Karpas-422 (cell line): ENCODE measurements around the gene CRNKL1. TPM values are rescaled to one million over a fixed set of nuclear protein-coding genes. Genes with fewer than 3 reads are reported as not detected.

ENCODE experiments used
- DNase-seq: peaks from one replicate; pipeline ENCODE4 v3.0.0-alpha.2; 2015
- H2AFZ ChIP-seq: fragments of 200-600 bp; sonication (generic); 2 replicates; pipeline ENCODE4 v1.6.1; 2014; ENCODE audit warnings: antibody characterized with exemption, low read length, mixed read lengths
- H3K27ac ChIP-seq: fragments of 200-600 bp; sonication (generic); 2 replicates; pipeline ENCODE4 v1.5.1; 2014; ENCODE audit warnings: mild to moderate bottlenecking, low read length, moderate library complexity
- H3K27me3 ChIP-seq: fragments of 200-600 bp; sonication (generic); 2 replicates; pipeline ENCODE4 v1.6.1; 2014; ENCODE audit warnings: low read length, mixed read lengths
- H3K36me3 ChIP-seq: fragments of 200-600 bp; sonication (generic); 2 replicates; pipeline ENCODE4 v1.6.1; 2014; ENCODE audit warnings: low read length, mixed read lengths; ENCODE audit not compliant: insufficient read depth
- H3K4me1 ChIP-seq: fragments of 200-600 bp; sonication (generic); 2 replicates; pipeline ENCODE4 v1.6.1; 2014; ENCODE audit warnings: mild to moderate bottlenecking, low read length, mixed read lengths
- H3K4me2 ChIP-seq: fragments of 200-600 bp; sonication (generic); 2 replicates; pipeline ENCODE4 v1.6.1; 2014; ENCODE audit warnings: low read length, low read depth, mild to moderate bottlenecking; ENCODE audit not compliant: poor library complexity, severe bottlenecking
- H3K4me3 ChIP-seq: fragments of 200-600 bp; sonication (generic); 2 replicates; pipeline ENCODE4 v1.5.1; 2014; ENCODE audit warnings: mild to moderate bottlenecking, antibody characterized with exemption, low read length, mixed read lengths
- H3K79me2 ChIP-seq: fragments of 200-600 bp; sonication (generic); 2 replicates; pipeline ENCODE4 v1.6.1; 2014; ENCODE audit warnings: mild to moderate bottlenecking, low read length, mixed read lengths
- H3K9ac ChIP-seq: fragments of 200-600 bp; sonication (generic); 2 replicates; pipeline ENCODE4 v1.6.0; 2014; ENCODE audit warnings: low read length
- H3K9me2 ChIP-seq: fragments of 200-600 bp; sonication (generic), shearing (Covaris generic); replicated peaks from 2 replicates; pipeline ENCODE4 v1.6.0; 2014; ENCODE audit warnings: mild to moderate bottlenecking, low read length, moderate library complexity; ENCODE audit not compliant: insufficient read depth
- H3K9me3 ChIP-seq: fragments of 300-700, 200-600 bp; sonication (generic); 2 replicates; pipeline ENCODE4 v1.6.1; 2014; ENCODE audit warnings: low read length, mixed read lengths
- H4K20me1 ChIP-seq: fragments of 200-600 bp; sonication (generic); 2 replicates; pipeline ENCODE4 v1.6.1; 2014; ENCODE audit warnings: mild to moderate bottlenecking, antibody characterized with exemption, low read length, low read depth; ENCODE audit not compliant: insufficient read depth
- total RNA-seq: library from RNA; depleted of rRNA; stranded (reverse); fragments of >200 nt; shearing (Covaris generic); gene quantifications from 2 replicates; pipeline ENCODE4 v1.2.3, GENCODE V29; 2014; ENCODE audit warnings: low replicate concordance

CRNKL1 gene
- total RNA-seq, 1 experiment from 2014 or later, result 18.4 TPM

DNA sequence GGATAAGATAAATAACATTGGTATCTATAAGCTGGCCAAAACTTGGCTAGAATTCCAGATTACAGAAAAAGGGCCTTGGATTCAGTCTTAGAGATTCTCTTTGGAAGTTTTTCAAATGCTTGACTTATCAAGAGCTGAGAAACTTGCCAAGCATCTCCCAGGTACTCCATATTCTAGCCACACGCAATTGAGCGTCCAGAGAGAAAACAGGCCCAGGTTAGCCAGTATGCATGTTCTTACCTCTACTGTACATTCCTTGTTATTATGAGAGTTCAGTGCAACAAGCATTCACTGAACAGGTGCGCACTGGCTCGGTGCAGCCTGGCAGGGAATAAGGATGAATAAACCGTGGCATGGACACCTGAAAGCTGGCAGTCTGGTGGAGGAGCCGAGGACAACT lies 13.7 kb downstream of the CRNKL1 start:
- H3K79me2 ChIP-seq, result no peaks in the 10 kb centered on the region
- H3K4me1 ChIP-seq, result no peaks in the 10 kb centered on the region
- H3K27me3 ChIP-seq, result no peaks in the 10 kb centered on the region
- no peak overlapping the region for H3K4me2 ChIP-seq
- no peaks in the 10 kb centered on the region for H4K20me1 ChIP-seq
- H3K36me3 ChIP-seq, result peaks cover 71% of the 10 kb centered on the region
- H2AFZ ChIP-seq, result no peak overlapping the region
- H3K9me2 ChIP-seq, result no peaks in the 10 kb centered on the region
- no peak overlapping the region for H3K27ac ChIP-seq
- no peak overlapping the region for H3K9ac ChIP-seq
- no peaks in the 10 kb centered on the region for H3K9me3 ChIP-seq
- no peak for DNase-seq
- no peak overlapping the region for H3K4me3 ChIP-seq

DNA sequence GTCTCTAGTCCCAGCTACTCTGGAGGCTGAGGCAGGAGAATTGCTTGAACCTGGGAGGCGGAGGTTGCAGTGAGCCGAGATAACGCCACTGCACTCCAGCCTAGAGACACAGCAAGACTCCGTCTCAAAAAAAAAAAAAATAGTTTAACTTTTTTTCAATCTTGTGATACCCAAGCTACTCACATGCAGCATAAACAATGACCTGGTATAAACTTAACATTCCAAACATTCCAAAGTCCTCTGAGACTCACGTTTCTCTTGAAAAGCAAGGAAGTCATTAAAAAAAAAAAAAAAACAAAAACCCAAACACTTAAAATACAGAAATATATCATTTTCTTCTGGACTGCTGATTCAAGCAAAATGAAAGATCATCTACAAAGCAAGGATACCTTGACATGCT lies 14.3 kb downstream of the CRNKL1 start:
- H3K79me2 ChIP-seq, result 0 out of 2 replicates have a peak, but pooled peaks cover 3% of the 10 kb centered on the region
- H3K27me3 ChIP-seq, result no peaks in the 10 kb centered on the region
- no peaks in the 10 kb centered on the region for H3K4me1 ChIP-seq
- no peak for DNase-seq
- H3K9ac ChIP-seq, result no peak overlapping the region
- no peak overlapping the region for H2AFZ ChIP-seq
- peaks cover 70% of the 10 kb centered on the region for H3K36me3 ChIP-seq
- H3K9me3 ChIP-seq, result no peaks in the 10 kb centered on the region
- H3K4me3 ChIP-seq, result no peak overlapping the region
- H3K9me2 ChIP-seq, result no peaks in the 10 kb centered on the region
- H3K4me2 ChIP-seq, result no peak overlapping the region
- no peak overlapping the region for H3K27ac ChIP-seq
- no peaks in the 10 kb centered on the region for H4K20me1 ChIP-seq

DNA sequence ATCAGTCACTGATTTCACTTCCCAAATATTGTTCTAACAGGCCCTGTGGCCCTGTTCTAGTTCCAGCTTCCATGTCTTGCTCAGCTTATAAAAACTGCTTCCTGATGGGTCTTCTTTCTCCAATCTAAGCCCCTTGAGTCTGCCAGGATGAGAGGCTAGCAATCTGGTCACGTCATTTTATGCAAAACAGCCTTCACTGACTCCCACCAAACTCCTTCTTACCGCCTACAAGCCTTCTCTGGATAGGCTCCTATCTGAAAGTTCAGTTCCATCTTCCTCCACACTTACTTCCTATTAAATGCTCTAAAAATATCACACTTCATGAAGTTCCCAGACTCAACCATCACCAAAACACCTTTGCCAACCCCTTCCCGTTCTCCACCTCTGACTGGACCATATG lies 15.5 kb downstream of the CRNKL1 start:
- no peak for DNase-seq
- peaks cover 69% of the 10 kb centered on the region for H3K36me3 ChIP-seq
- no peak overlapping the region for H3K4me3 ChIP-seq
- H3K27me3 ChIP-seq, result no peaks in the 10 kb centered on the region
- peaks cover 6% of the 10 kb centered on the region; the same call in 1 of the 2 replicates for H3K79me2 ChIP-seq
- no peak overlapping the region for H3K27ac ChIP-seq
- no peaks in the 10 kb centered on the region for H3K4me1 ChIP-seq
- H4K20me1 ChIP-seq, result no peaks in the 10 kb centered on the region
- H2AFZ ChIP-seq, result no peak overlapping the region
- no peaks in the 10 kb centered on the region for H3K9me3 ChIP-seq
- H3K9me2 ChIP-seq, result no peaks in the 10 kb centered on the region
- H3K9ac ChIP-seq, result no peak overlapping the region
- H3K4me2 ChIP-seq, result no peak overlapping the region

DNA sequence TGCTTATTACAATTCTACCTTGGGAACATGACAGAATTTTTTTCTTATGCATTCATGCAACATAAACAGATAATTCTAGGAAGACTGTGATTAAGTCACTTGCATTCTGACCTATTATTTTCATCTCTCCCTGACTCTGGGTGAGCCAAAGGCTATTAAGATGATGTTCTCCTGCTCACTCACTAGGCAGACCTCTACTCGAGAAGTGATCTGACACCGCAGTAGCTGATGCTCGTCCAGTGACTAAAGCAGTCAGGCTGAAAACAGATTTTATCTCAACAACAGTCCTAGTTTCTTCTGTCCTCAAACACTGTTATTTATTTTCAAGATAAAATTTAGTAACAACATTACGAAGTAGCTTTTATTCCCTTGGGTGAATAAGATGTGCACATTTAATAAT lies 17.8 kb downstream of the CRNKL1 start:
- H3K9me3 ChIP-seq, result no peaks in the 10 kb centered on the region
- no peaks in the 10 kb centered on the region for H3K9me2 ChIP-seq
- DNase-seq, result no peak
- H3K27me3 ChIP-seq, result no peaks in the 10 kb centered on the region
- no peak overlapping the region for H2AFZ ChIP-seq
- no peaks in the 10 kb centered on the region for H4K20me1 ChIP-seq
- no peaks in the 10 kb centered on the region for H3K4me1 ChIP-seq
- peaks cover 16% of the 10 kb centered on the region; the same call in 1 of the 2 replicates for H3K79me2 ChIP-seq
- H3K9ac ChIP-seq, result no peak overlapping the region
- no peak overlapping the region for H3K4me2 ChIP-seq
- no peak overlapping the region for H3K27ac ChIP-seq
- no peak overlapping the region for H3K4me3 ChIP-seq
- H3K36me3 ChIP-seq, result peaks cover 68% of the 10 kb centered on the region

DNA sequence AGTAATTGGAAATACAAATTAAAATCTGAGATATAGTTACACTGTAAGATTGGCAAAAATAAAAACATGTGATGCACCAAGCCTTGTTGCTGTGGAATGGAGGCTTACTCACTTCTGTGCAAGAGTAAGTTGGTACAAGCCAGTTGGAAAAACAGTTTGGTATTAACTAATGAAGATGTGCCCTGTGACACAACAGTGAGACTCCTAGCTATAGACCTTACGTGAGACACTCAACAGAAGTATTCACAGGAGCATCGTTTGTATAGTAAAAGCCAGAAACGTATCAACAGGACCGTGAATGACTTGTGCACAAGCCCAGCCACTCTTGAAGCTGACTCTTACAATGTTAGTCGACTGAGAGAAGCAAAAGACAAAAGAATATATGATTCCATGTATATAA lies 20.5 kb downstream of the CRNKL1 start:
- Histone ChIP-seq H3K9ac (no peak overlapping the region), H3K4me2 (no peak overlapping the region), H2AFZ (no peak overlapping the region), H3K79me2 (peaks cover 36% of the 10 kb centered on the region), H3K9me3 (no peaks in the 10 kb centered on the region), H3K9me2 (no peaks in the 10 kb centered on the region), H3K36me3 (peaks cover 71% of the 10 kb centered on the region), H3K4me3 (no peak overlapping the region), H4K20me1 (no peaks in the 10 kb centered on the region), H3K27ac (no peak overlapping the region), H3K4me1 (no peaks in the 10 kb centered on the region), H3K27me3 (no peaks in the 10 kb centered on the region)
- DNase-seq, result no peak

DNA sequence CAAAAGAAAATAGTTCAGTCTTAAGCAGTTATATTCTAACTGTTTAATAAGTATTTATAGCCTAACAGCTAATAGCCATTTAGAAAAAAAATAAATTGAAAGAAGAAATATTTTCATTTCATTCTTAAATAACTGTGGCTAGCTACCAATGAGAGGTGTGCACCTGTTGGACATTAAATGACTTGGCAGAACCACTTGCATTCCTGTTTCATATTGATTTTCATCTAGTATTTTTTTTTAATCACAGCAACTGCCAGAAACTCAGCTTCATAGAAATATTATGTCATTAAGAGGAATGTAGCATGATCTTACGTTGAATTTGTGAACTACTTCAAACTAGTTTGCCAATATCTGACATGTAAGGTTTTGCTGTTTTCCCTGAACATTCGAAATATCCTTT lies 25.0 kb downstream of the CRNKL1 start:
- no peak overlapping the region for H3K4me2 ChIP-seq
- no peaks in the 10 kb centered on the region for H3K4me1 ChIP-seq
- no peak overlapping the region for H2AFZ ChIP-seq
- peaks cover 44% of the 10 kb centered on the region; the same call in 1 of the 2 replicates for H3K36me3 ChIP-seq
- DNase-seq, result no peak
- peaks cover 76% of the 10 kb centered on the region for H3K79me2 ChIP-seq
- H3K9me3 ChIP-seq, result no peaks in the 10 kb centered on the region
- no peaks in the 10 kb centered on the region for H3K9me2 ChIP-seq
- no peaks in the 10 kb centered on the region for H3K27me3 ChIP-seq
- H3K27ac ChIP-seq, result no peak overlapping the region
- H3K9ac ChIP-seq, result no peak overlapping the region
- no peak overlapping the region for H3K4me3 ChIP-seq
- peaks cover 21% of the 10 kb centered on the region; the same call in 1 of the 2 replicates for H4K20me1 ChIP-seq

DNA sequence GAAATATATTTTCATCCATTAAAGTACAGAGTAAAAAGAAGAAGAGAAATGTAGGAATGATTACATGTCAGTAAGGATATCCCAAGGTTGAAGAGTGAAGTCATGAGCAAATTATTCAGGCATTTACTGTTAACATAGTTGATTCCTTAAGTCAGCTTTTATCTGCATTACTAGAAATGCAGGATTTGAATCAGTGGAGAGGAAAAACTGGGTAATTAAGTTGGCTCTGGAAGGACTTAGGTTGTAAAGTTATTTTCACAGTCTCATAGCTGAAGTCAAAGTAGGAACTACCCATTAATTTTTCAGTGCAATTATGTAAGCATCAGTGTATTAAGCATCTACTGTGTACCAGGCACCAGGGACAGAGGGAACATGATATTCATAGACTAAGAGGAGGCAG lies 27.3 kb downstream of the CRNKL1 start:
- H3K4me2 ChIP-seq, result no peak overlapping the region

DNA sequence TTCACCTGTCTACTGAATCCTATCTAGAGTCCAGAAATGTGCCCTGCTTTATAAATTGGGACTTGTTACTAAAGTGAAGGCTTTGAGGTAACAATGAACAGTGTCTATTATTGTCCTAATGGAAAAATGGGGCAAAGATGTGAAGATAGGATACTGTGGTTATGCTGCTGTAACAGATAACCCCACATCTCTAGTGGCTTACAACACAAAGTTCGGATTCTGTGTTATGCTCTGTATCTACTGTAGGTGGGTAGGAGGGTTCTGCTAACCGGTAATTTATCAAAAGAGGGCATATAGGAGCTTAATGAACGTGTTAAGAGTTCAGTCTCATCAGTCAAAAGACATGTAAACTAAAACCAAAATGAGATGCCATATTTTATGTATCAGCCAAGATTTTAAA lies 28.9 kb downstream of the CRNKL1 start:
- H3K4me2 ChIP-seq, result no peak overlapping the region
- H3K36me3 ChIP-seq, result peaks cover 30% of the 10 kb centered on the region
- DNase-seq, result no peak
- peaks cover 95% of the 10 kb centered on the region for H3K79me2 ChIP-seq
- H3K9ac ChIP-seq, result no peak overlapping the region
- no peaks in the 10 kb centered on the region for H3K27me3 ChIP-seq
- no peaks in the 10 kb centered on the region for H3K9me2 ChIP-seq
- peaks cover 23% of the 10 kb centered on the region for H3K4me1 ChIP-seq
- no peak overlapping the region for H3K4me3 ChIP-seq
- H3K9me3 ChIP-seq, result no peaks in the 10 kb centered on the region
- H4K20me1 ChIP-seq, result peaks cover 36% of the 10 kb centered on the region
- H3K27ac ChIP-seq, result no peak overlapping the region
- no peak overlapping the region for H2AFZ ChIP-seq

More for the DNA sequence above, 27.3 kb downstream of the CRNKL1 start:
- Histone ChIP-seq H3K4me1 (peaks cover 7% of the 10 kb centered on the region), H3K27me3 (no peaks in the 10 kb centered on the region), H3K79me2 (peaks cover 88% of the 10 kb centered on the region), H3K27ac (no peak overlapping the region), H3K9me2 (no peaks in the 10 kb centered on the region), H3K9ac (no peak overlapping the region), H2AFZ (no peak overlapping the region), H3K36me3 (peaks cover 25% of the 10 kb centered on the region; the same call in 1 of the 2 replicates), H4K20me1 (peaks cover 27% of the 10 kb centered on the region), H3K4me3 (no peak overlapping the region), H3K9me3 (no peaks in the 10 kb centered on the region)
- DNase-seq, result no peak

DNA sequence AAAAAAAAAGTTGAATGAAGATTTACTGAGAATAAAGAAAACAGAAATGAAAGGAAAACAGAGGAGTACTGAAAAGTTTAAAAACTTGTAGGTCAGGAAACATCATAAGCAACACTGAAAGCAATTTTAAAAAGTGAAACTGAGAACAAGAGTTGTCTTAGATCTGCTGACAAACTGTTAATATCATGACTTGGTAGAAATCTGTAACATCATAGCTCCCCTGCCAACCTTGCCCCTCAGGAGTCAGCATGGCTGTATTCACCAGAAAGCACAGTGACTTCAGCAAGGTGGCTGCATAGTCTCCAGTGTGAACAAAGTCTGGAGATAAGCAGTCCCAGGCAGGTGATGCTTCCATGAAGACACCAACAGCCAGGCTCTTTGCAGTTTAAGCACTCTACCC lies 29.8 kb downstream of the CRNKL1 start:
- no peak overlapping the region for H3K4me2 ChIP-seq
- no peak overlapping the region for H3K9ac ChIP-seq
- no peak overlapping the region for H3K4me3 ChIP-seq
- H3K27me3 ChIP-seq, result no peaks in the 10 kb centered on the region
- no peaks in the 10 kb centered on the region for H3K9me3 ChIP-seq
- H3K27ac ChIP-seq, result no peak overlapping the region
- H3K4me1 ChIP-seq, result peaks cover 27% of the 10 kb centered on the region
- no peak overlapping the region for H2AFZ ChIP-seq
- DNase-seq, result no peak
- no peaks in the 10 kb centered on the region for H3K9me2 ChIP-seq
- peaks cover 44% of the 10 kb centered on the region for H4K20me1 ChIP-seq
- H3K36me3 ChIP-seq, result peaks cover 26% of the 10 kb centered on the region
- peaks cover 97% of the 10 kb centered on the region for H3K79me2 ChIP-seq
